ENCODE data around the gene CCDC102A.
"Not testable (repeated sequence)": the region's sequence is repeated elsewhere in the genome, so short reads cannot be mapped to it uniquely, and the experiment has no call there.

Gene CCDC102A

GRCh38 chr16:57564571-57565270, 28.4 kb upstream of the CCDC102A start:
- no peak for DNase-seq

GRCh38 chr16:57563761-57564160, 27.4 kb upstream of the CCDC102A start:
- no peak for DNase-seq

- DNase-seq: no peak
These were observed 27.0 kb upstream of the CCDC102A start for GRCh38 chr16:57563487-57563750.

DNA sequence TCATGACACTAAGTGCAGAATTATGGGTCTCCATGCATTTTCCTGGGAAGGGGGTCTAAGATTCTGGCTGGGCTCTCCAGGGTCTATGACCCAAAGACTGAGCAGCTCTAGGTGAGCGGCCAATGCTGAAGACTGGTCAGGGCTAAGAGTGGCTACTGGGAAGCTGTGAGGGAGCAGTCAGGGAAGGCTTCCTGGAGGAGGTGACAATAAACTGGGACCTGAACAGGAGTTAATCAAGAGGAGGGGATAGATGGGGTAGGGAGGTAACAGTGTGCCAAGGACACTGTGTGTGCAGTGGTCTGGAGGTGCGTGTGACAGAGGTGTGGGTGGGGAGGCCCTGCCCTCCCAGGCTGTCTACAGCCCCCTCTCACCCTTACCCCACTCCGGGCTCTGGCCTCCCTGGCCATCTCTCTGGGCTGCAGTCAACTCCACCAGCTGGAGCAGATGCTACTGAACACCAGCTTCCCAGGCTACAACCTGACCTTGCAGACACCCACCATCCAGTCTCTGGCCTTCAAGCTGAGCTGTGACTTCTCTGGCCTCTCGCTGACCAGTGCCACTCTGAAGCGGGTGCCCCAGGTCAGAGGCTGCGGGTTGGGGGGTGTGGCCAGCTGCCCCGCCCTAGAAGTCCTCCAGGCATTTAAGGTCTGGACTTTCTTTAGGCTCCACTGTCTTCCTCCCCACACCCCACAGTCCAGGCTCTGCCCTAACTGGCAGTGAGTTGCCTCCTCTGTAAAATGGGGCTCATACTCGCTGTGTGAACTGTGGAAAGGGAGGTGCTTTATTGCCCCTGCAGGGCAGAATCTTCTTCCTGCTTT, 26.5 kb upstream of the CCDC102A start:
- DNase-seq: no peak

GRCh38 chr16:57562066-57562465, 25.7 kb upstream of the CCDC102A start:
- no peak for DNase-seq

- no peak for DNase-seq
These were observed 22.9 kb upstream of the CCDC102A start for GRCh38 chr16:57559072-57559790.

DNA sequence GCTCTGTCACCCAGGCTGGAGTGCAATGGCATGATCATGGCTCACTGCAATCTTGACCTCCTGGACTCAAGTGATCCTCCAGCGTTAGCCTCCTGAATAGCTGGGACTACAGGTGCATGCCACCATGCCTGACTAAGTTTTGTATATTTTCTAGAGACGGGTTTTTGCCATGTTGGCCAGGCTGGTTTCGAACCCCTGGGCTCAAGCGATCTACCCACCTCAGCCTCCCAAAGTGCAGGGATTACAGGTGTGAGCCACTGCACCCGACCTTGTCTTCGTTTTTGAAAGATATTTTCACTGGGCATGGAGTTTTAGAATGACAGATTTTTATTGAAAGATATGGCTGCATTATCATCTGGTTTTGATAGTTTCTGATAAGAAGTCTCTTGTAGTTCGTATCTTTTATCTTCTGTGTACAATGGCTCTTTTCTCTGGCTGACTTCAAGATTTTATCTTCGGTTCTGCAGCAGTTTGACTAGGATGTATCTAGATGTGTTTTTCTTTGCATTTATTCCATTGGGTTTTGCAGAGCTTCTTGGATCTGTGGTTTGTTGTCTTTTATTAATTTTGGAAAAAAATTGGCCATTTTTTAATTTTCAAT, 20.7 kb upstream of the CCDC102A start:
- no peak for DNase-seq

DNA sequence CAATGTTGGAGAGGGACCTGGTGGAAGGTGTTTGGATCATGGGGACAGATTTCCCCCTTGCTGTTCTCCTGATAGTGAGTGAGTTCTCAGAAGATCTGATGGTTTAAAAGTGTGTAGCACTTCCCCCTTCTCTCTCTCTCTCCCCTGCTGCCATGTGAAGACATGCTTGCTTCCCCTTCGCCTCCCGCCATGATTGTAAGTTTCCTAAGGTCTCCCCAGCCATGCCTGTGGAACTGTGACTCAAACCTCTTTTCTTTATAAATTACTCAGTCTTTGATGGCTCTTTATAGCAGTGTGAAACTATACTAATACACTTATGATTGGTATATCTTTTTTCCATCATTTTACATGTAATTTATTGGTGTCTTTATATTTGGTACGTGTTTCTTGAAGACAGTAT, 19.5 kb upstream of the CCDC102A start:
- no peak for DNase-seq

DNA sequence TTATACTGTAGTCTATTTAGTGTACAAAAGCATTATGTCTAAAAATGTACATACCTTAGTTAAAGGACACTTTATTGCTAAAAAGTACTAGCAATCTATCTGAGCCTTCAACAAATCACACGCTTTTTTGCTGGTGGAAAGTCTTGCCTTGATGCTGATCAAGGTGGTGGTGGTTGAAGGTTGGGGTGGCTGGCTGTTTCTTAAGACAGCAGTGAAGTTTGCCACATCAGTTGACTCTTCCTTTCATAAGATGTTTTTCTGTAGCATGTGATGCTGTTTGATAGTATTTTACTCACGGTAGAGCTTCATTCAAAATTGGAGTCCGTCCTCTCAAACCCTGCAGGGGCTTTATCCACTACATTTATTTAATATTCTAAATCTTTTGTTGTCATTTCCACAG, 14.7 kb upstream of the CCDC102A start:
- no peak for DNase-seq

DNA sequence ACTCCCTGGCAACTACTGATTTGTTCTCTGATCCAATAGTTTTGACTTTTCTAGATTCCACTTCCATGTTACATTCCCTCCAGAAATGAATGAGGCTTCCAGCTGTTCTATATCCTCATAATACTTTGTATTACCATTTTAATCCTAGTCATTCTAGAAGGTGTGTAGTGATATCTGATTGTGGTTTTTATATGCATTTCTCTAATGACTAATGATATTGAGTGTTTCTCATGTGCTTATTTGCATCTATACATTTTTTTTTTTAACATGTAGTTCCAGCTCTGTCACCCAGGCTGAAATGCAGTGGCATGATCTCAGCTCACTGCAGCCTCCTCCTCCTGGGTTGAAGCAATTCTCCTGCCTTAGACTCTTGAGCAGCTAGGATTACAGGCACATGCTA, 13.4 kb upstream of the CCDC102A start:
- no peak for DNase-seq

DNA sequence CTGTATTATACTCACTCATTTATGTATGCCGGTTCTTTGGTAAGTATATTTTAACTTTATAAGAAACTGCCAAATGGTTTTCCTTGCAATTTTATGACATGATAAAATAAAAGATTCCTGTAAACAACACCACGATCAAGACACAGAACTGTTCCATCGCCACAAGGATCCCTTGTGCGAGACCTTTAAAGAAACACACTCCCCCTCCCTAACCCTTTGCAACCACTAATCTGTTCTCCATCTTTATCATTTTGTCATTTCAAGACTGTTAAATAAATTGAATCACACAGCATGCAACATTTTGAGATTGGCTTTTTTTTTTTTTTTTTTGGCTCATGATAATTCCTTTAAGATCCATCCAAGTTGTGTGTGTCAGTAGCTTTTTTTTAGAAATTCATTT, 12.0 kb upstream of the CCDC102A start:
- no peak for DNase-seq

GRCh38 chr16:57547524-57547923, 11.2 kb upstream of the CCDC102A start:
- not testable (repeated sequence) for DNase-seq

GRCh38 chr16:57544124-57544653, 7.8 kb upstream of the CCDC102A start:
- peak; percentile 68 for DNase-seq

GRCh38 chr16:57541754-57542435, 5.5 kb upstream of the CCDC102A start:
- no peak for DNase-seq

- DNase-seq: no peak
These were observed 4.8 kb upstream of the CCDC102A start for GRCh38 chr16:57540906-57541753.

DNA sequence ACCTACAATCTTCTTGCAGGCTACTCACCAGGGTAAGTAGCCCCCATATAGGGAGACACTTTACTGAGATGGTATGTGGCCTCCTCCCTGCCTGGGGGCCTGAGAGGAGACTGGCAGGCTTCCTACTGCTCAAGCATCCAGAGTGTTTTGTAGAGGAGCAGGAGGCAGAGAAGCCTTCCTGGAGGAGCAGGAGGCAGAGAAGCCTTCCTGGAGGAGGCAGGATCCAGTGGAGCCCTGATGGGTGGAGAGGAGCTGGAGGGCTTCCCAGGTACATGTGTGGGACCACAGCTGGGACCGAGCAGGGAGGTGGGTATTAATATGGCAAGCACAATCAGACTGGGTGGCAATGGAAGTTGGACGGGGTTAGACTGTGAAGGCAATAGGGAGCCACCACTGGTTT, 4.0 kb upstream of the CCDC102A start:
- DNase-seq: no peak

DNA sequence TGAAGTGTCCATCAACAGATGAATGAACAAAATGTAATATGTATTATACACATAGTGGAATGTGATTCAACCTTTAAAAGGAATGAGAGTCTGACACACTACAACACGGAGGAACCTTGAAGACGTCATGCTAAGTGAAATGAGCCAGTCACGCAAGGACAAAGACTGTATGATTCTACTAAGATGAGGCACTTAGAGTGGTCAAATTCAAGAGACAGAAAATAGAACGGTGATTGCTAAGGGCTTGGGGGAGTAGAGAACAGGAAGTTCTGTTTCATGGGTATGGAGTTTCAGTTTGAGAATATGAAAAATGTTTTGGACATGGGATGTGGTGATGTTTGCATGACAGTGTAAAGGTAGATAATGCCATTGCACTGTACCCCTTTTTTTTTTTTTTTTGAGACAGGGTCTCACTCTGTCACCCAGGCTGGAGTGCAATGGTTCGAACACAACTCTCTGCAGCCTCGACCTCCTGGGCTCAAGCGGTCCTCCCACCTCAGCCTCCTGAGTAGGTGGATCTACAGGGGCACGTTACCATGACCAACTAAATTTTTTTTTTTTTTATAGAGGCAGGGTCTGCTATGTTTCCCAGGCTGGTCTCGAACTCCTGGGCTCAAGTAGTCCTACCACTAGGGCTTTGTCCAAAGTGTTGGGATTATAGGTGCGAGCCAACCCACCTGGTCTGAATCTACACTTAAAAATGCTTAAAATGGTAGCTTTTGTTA, 2.9 kb upstream of the CCDC102A start:
- DNase-seq: no peak

- no peak for DNase-seq
These were observed 1.9 kb upstream of the CCDC102A start for GRCh38 chr16:57538235-57538721.

DNA sequence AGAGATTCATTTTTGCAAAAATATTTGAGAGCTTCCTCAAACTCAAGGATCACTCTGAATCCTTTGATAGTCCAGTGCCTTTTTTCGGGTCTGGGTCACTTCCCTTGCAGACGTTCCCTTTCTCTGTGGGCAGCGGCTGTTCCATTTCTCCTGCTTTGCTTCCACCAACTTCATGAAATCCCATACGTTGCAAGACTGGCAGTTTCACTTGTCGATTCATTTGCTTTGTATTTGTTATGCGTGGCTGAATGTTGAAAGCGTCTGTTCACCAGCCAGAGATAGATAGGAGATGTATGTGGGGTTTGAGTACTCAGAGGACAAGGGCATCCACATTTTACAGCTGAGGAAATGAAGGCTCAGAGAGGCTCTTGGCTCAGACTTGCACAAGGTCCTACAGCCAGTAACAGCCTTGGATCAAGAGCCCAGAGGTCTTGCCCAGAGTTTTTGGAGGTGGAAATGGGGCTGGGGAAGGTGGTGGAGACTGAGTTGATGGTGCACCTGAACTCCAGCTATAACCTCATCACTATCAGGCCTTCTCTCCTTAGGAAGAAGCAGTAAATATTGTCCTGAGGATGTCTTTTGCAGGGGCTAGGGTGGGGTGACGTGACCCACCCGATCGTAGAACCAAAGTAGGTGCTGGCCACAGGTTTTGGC, 1.3 kb upstream of the CCDC102A start:
- DNase-seq: no peak

DNA sequence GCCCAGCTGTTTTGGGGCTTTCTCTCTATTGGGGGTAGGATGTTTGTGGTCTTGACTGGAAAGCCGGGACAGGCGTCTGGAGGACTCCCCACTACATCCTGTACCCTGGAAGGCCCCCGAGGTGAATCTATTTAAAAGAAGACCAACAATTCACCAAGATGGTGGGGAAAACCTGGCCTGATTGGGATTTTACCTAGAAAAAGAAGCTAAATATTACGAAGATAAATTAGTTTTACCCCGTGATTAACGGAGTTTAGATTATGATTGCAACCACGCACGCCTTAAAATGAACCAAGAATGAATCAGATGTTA, 779 bp upstream of the CCDC102A start:
- DNase-seq: no peak
